Stimulated activated CD4-positive, alpha-beta T cell treated with anti-CD3 and anti-CD28 coated beads, TNF-alpha, amount 100 ng/mL, for 48 hours (primary cell): ENCODE data around the gene MED29.

ENCODE experiments used
- DNase-seq, 3 donors: peaks; one replicate each; pipeline ENCODE4 v3.0.0-alpha.2; 2020; ENCODE audit warnings: low read depth in 3 of 3

The MED29 gene

DNA sequence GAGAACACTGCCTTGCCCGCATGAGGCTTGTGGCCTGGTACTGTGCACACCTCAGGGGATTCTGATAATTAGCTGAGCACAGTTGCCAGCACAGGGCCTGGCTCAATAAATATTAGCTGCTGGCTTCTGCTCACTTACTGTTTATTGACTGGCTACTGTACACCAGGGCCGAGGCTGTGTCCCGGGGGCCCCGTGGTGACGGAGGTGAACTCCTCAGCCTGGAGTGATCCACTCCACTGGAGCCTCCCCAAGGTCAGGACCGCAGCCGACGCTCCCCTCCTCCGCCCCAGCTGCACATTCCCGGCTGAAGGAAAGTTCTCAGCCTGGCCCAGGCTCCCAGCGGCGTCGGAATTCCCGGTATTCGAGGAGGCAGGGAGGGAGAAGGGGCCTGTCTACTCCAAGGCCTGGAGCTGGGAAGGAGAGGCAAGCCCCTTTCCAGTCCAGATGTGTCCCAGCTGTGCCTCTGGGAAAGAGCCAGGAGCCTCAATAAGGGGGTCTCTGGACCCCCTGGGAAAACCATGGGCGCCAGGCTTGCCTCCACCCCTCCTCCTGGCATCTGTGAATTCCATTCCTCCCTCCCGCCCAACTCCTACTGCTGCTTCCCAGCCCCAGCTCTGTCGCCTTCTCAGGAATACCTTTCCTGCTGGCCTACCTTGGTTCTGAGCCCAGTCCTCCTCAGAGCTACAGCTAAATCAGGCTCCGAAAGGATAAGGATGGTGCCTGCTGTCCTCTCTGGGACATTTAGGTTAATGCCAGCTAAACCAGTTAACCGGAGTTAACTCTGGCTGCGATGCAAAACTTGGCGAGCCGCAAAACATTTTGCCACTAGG is 37.3 kb downstream of the MED29 start:
- no peak for DNase-seq

GRCh38 chr19:39430675-39431593 is 39.8 kb downstream of the MED29 start:
- DNase-seq, result peak in 2 of 3 donors; percentile 53 to 67

- DNase-seq, result no peak
Measured at GRCh38 chr19:39432677-39433025, 41.5 kb downstream of the MED29 start.

DNA sequence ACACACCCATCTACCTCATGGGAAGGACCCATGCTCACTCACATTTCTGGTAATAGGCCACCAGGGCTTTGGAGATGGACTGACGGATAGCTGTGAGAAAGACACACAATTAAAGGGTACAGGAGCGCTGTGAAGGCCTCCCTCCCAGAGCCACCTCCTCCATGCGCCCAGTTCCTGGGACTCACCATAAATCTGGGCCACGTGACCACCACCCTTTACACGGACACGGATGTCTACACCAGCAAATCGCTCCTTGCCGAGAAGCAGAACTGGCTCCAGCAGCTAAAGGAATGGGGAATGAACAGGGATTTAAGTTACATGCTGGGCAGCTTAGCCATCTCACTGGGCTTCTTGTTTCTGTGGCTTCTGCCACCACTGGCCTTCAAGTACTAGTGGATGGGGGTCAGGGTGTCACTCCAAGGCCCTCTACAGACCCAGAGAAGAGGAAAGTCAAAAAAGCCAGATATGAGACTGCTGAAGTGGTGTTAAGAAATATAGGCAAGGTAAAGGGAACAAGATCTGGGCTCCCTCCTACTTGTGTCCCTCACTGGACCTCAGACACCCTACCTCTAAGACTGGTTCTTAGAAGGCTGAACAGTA is 42.4 kb downstream of the MED29 start:
- DNase-seq, result no peak

DNA sequence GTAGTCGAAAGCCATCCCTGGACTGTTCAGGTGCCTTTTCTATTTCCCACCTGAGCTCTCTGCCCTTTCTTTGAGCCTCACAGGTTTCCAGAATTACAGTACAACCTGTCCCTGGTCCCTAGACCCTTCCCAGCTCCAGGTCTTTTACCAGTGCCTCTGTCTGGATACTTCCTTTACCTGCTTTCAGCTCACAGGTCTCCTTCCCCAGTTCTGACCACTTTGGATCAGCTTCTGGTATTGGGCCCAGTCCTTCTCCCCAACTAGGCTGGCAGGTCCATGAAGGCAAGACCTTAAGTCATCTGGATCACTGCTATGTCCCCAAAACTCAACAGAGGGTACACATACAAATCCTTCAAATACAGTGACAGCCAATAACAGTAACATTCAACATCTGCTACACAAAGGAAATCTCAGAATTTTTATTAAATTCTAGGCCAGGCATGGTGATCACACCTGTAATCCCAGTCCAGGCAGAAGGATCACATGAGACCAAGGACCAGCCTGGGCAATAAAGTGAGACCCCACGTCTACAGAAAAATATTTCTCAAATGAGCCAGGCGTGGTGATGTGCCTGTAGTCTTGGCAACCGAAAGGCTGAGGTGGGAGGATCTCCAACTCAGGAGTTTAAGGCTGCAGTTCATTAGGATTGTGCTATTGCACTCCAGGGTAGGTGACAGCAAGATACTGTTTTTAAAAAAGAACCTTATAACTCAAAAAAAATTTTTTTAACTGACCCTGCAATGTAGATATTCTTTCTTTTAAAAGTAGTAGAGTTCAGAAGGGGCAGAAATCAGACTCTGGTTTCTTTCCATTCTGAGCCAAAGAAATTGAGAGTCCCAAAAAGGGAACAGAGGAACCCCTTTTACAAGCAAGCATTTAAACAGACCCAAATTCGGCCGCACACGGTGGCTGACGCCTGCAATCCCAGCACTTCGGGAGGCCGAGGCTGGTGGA is 43.2 kb downstream of the MED29 start:
- DNase-seq, result no peak

GRCh38 chr19:39435499-39436349 is 44.5 kb downstream of the MED29 start, which contains the start of gene RPS16:
Gene RPS16, minus strand, starts transcription at chr19:39435949. Its CDS starts 54 bp downstream, at chr19:39435895.
- peak; percentile 99 to 100 (median 99) for DNase-seq

- no peak for DNase-seq
Measured at GRCh38 chr19:39436350-39436716, 45.2 kb downstream of the MED29 start.

GRCh38 chr19:39438270-39438934 is 47.2 kb downstream of the MED29 start:
- DNase-seq, result no peak

GRCh38 chr19:39444598-39445195 is 53.5 kb downstream of the MED29 start:
- DNase-seq, result no peak

DNA sequence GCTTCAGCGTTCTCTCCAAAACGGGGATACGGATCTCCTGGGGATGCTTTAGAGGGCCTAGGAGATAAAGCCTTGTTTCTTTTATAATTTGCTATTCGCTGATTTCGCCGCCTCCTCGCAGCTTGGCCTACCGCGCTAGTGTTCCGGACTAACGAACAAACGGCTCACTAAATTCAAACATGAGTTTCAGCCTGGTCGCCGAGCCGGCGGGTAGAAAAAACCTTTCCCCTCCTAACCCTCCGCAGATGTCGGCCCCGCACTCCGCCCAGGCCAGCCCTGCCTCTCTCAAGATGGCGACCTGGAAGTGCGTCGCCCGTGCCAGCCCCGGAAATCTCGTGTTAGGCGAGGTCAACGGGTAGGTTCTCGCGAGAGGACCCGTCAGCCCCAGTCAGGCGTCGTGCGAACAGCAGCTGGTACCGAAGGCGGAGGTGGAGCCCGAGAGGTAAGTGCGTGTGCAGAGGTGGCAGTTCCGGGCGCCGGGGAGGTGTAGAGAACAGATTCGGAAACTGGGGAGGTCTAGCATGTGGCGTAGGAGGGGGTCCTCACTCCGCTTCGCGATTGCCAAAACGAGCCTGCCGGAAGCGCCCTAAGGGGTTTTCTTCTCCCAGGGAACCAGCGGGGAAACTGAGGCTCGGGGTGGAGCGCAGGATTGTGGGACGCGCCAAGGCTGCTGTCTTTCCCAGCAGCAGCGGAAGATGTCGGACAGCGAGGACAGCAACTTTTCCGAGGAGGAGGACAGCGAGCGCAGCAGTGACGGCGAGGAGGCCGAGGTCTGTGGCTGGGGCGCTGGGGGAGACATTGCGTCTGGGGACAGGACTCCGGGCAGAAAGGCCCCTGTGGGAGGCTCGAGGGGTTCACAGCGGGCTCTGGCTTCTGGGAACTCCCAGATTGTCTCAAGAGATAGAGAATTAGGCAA is 54.3 kb downstream of the MED29 start, which contains the start of gene SUPT5H:
Gene SUPT5H, plus strand, starts transcription at position 387 of the 916 bp plus-strand sequence. Its CDS starts 309 bp downstream, at position 696.
- peak; percentile 97 to 98 (median 98) for DNase-seq

DNA sequence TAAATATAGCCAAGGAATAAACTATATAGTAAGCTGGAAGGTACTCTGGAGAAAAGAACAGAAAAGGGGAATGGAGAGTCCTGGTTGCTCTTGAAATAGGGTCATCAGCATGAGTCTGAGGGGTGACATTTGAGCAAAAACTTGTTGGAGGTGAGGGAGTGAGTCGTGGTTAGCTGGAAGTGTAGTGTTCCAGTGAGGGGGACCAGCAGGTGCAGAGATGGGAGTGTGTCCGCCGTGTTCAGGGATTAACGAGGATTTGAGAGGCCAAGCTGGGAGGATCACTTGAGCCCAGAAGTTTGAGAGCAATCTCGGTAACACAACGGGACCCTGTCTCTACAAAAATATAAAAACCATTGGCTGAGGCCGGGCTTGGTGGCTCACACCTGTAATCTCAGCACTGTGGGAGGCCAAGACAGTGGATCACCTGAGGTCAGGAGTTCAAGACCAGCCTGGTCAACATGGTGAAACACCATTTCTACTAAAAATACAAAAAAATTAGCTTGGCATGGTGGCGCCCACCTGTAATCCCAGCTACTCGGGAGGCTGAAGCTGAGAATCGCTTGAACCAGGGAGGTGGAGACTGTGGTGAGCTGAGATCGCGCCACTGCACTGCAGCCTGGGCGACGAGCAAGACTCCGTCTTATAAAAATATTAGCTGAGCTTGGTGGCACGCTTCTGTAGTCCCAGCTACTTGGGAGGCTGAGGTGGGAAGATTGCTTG is 55.3 kb downstream of the MED29 start:
- no peak for DNase-seq

- DNase-seq, result no peak
Measured at GRCh38 chr19:39448271-39448670, 57.1 kb downstream of the MED29 start.

- DNase-seq, result no peak
Measured at GRCh38 chr19:39449116-39449797, 58.1 kb downstream of the MED29 start.
